HG02840 (cell line): ENCODE data around the gene ATP13A2.

ENCODE experiments used
- ATAC-seq: cut with Tn5 transposase; IDR thresholded peaks from one replicate; pipeline ENCODE4 v1.9.1; 2021; ENCODE audit warnings: mild to moderate bottlenecking, moderate library complexity, moderate number of reproducible peaks; ENCODE audit not compliant: unreplicated experiment, low FRiP score

Gene ATP13A2

GRCh38 chr1:16982902-16983301 lies 28.8 kb downstream of the ATP13A2 start:
- ATAC-seq = no peak

- no peak for ATAC-seq
These were observed 30.4 kb downstream of the ATP13A2 start for GRCh38 chr1:16981269-16981849.

- no peak for ATAC-seq
These were observed 31.1 kb downstream of the ATP13A2 start, which contains the start of gene MFAP2 for GRCh38 chr1:16980473-16981268. TSS of gene MFAP2 (minus strand) at chr1:16980620. CDS start at chr1:16978273, 2,347 bp downstream.

- no peak for ATAC-seq
These were observed 32.0 kb downstream of the ATP13A2 start for GRCh38 chr1:16979475-16980327.

GRCh38 chr1:16978567-16979474 lies 32.9 kb downstream of the ATP13A2 start:
- ATAC-seq = no peak

- no peak for ATAC-seq
These were observed 33.6 kb downstream of the ATP13A2 start for GRCh38 chr1:16978139-16978538.

GRCh38 chr1:16977377-16977776 lies 34.4 kb downstream of the ATP13A2 start:
- no peak for ATAC-seq

GRCh38 chr1:16976966-16977365 lies 34.8 kb downstream of the ATP13A2 start:
- no peak for ATAC-seq

GRCh38 chr1:16975838-16976237 lies 35.9 kb downstream of the ATP13A2 start:
- no peak for ATAC-seq

- no peak for ATAC-seq
These were observed 36.5 kb downstream of the ATP13A2 start for GRCh38 chr1:16975211-16975610.

- ATAC-seq = no peak
These were observed 38.5 kb downstream of the ATP13A2 start for GRCh38 chr1:16973215-16973614.

GRCh38 chr1:16972189-16972895 lies 39.4 kb downstream of the ATP13A2 start:
- ATAC-seq = no peak

GRCh38 chr1:16971341-16972188 lies 40.2 kb downstream of the ATP13A2 start:
- no peak for ATAC-seq

- no peak for ATAC-seq
These were observed 41.4 kb downstream of the ATP13A2 start for GRCh38 chr1:16970132-16970910.

GRCh38 chr1:16969651-16970050 lies 42.1 kb downstream of the ATP13A2 start:
- no peak for ATAC-seq

GRCh38 chr1:16969057-16969611 lies 42.6 kb downstream of the ATP13A2 start:
- no peak for ATAC-seq

- no peak for ATAC-seq
These were observed 43.4 kb downstream of the ATP13A2 start for GRCh38 chr1:16968372-16968771.
